Endodermal cell (in vitro differentiated cells): Measurements from ENCODE around the gene FBXO30. TPM values are rescaled to one million over a fixed set of nuclear protein-coding genes. Genes with fewer than 3 reads are reported as not detected.

Experiments
- DNase-seq: peaks from one replicate; pipeline ENCODE4 v3.0.0-alpha.2; 2017
- H3K27ac ChIP-seq: 2 replicates; pipeline ENCODE4 v1.5.1; 2013; ENCODE audit warnings: mild to moderate bottlenecking, low read depth, low read length, moderate library complexity
- H3K27me3 ChIP-seq: 2 replicates; pipeline ENCODE4 v1.6.1; 2013; ENCODE audit warnings: mild to moderate bottlenecking, low read length, moderate library complexity; ENCODE audit not compliant: insufficient read depth, control insufficient read depth, poor library complexity, severe bottlenecking
- H3K36me3 ChIP-seq: 2 replicates; pipeline ENCODE4 v1.7.0; 2013; ENCODE audit warnings: mild to moderate bottlenecking, low read length, moderate library complexity; ENCODE audit not compliant: control insufficient read depth, insufficient read depth
- H3K4me1 ChIP-seq: one replicate; pipeline ENCODE4 v1.7.0; 2013; ENCODE audit warnings: low read length; ENCODE audit not compliant: control insufficient read depth, insufficient read depth
- H3K4me3 ChIP-seq: 2 replicates; pipeline ENCODE4 v1.5.1; 2013; ENCODE audit warnings: mild to moderate bottlenecking, low read length, moderate library complexity
- H3K9ac ChIP-seq: 2 replicates; pipeline ENCODE4 v1.6.1; 2013; ENCODE audit warnings: mild to moderate bottlenecking, low read length, moderate library complexity; ENCODE audit not compliant: poor library complexity, severe bottlenecking; ENCODE audit errors: extremely low read depth
- H3K9me3 ChIP-seq: 2 replicates; pipeline ENCODE4 v1.6.1; 2013; ENCODE audit warnings: mild to moderate bottlenecking, low read length, moderate library complexity; ENCODE audit not compliant: control insufficient read depth
- H3K27ac Mint-ChIP-seq: 2 replicates; pipeline ENCODE4 v1.8.0; 2020; ENCODE audit warnings: mixed read lengths
- H3K27me3 Mint-ChIP-seq: 2 replicates; pipeline ENCODE4 v1.8.0; 2021; ENCODE audit warnings: mild to moderate bottlenecking, mixed read lengths; ENCODE audit not compliant: insufficient read depth
- H3K36me3 Mint-ChIP-seq: 2 replicates; pipeline ENCODE4 v1.8.0; 2020; ENCODE audit warnings: low read depth, mixed read lengths
- H3K4me1 Mint-ChIP-seq: 2 replicates; pipeline ENCODE4 v1.8.0; 2020; ENCODE audit warnings: mixed read lengths
- H3K4me3 Mint-ChIP-seq: 2 replicates; pipeline ENCODE4 v1.8.0; 2020; ENCODE audit warnings: mild to moderate bottlenecking, moderate library complexity, mixed read lengths
- H3K9me3 Mint-ChIP-seq: 2 replicates; pipeline ENCODE4 v1.8.0; 2020; ENCODE audit warnings: mild to moderate bottlenecking, mixed read lengths
- CTCF ChIP-seq: fragments of 200-600 bp; sonication (generic); conservative IDR thresholded peaks from 2 replicates; pipeline ENCODE4 v1.5.0; 2021; ENCODE audit warnings: antibody characterized with exemption, mild to moderate bottlenecking
- WGBS, 2 experiments: methylation state at CpG; one replicate each; pipeline versions ENCODE4 v1.1.5 to v1.1.7; 2013; ENCODE audit warnings: missing lambda C conversion rate in 2 of 2, mixed read lengths in 1 of 2; ENCODE audit not compliant: insufficient coverage in 1 of 2, insufficient read length in 1 of 2; 5-methylcytosine and 5-hydroxymethylcytosine counted together
- long read RNA-seq, 4 experiments: library from polyadenylated mRNA in 2 of 4; library from RNA in 1 of 4; library from capped mRNA in 1 of 4; stranded (forward) in 3 of 4; unstranded in 1 of 4; transcript quantifications; one replicate each; pipeline ENCODE4 v2.0.0, GENCODE V29; 2020 to 2021; ENCODE audit warnings: inconsistent platforms in 1 of 4
- polyA plus RNA-seq, 2 experiments: library from polyadenylated mRNA; stranded (reverse); fragments of 50-300 nt; gene quantifications; one replicate each; pipeline ENCODE4 v1.2.3, GENCODE V29; 2013
- total RNA-seq, 2 donors: library from RNA; stranded (reverse); fragmentation: NEBNext Ultra II Directional in 1 of 2; extraction: Animal tissue kit (Norgen Biotek cat#: 25700) in 1 of 2; gene quantifications; 2 replicates in 1 of 2; 3 replicates in 1 of 2; pipeline ENCODE4 v1.2.1, GENCODE V29; 2021

The FBXO30 gene
- total RNA-seq: 10 to 100 TPM; 17.8 to 17.9 TPM
- 12.8 TPM for polyA plus RNA-seq (2013, experiment 1 of 2)
- 13.1 TPM for polyA plus RNA-seq (2013, experiment 2 of 2)
- long read RNA-seq, experiment 1, full-length matches to known transcripts: 1 of 16 reads
- long read RNA-seq, experiment 1, partial matches to known transcripts: 2 of 16 reads
- long read RNA-seq, experiment 1, other reads (novel, unspliced or antisense): 13 of 16 reads
- long read RNA-seq, experiment 2, full-length matches to known transcripts: 66 of 90 reads
- long read RNA-seq, experiment 2, partial matches to known transcripts: 9 of 90 reads
- long read RNA-seq, experiment 2, other reads (novel, unspliced or antisense): 15 of 90 reads
- long read RNA-seq, experiment 3, full-length matches to known transcripts: 89 of 99 reads
- long read RNA-seq, experiment 3, partial matches to known transcripts: 4 of 99 reads
- long read RNA-seq, experiment 3, other reads (novel, unspliced or antisense): 6 of 99 reads
- long read RNA-seq, experiment 4, full-length matches to known transcripts: 2 of 7 reads
- long read RNA-seq, experiment 4, partial matches to known transcripts: 3 of 7 reads
- long read RNA-seq, experiment 4, other reads (novel, unspliced or antisense): 2 of 7 reads

- Histone ChIP-seq H3K27me3 (no peaks in the 10 kb centered on the region), H3K27ac (peak within 1 kb of the TSS; percentile 92), H3K9ac (peak within 1 kb of the TSS; percentile 88), H3K36me3 (no peaks in the 10 kb centered on the region), H3K4me1 (peaks cover 8% of the 10 kb centered on the region), H3K9me3 (no peaks in the 10 kb centered on the region), H3K4me3 (peak within 1 kb of the TSS; percentile 92)
- Mint-ChIP-seq H3K4me3 (peak within 1 kb of the TSS; percentile 71), H3K27ac (peak within 1 kb of the TSS; percentile 96), H3K9me3 (no peaks in the 10 kb centered on the region), H3K27me3 (no peaks in the 10 kb centered on the region), H3K4me1 (peaks cover 30% of the 10 kb centered on the region), H3K36me3 (no peaks in the 10 kb centered on the region)
- WGBS, 2 experiments: 0% methylated on average over 23 to 88 of the region's 88 CpGs
- TF ChIP-seq CTCF: peak; percentile 37
- peak; percentile 97 for DNase-seq
Observed at GRCh38 chr6:145814501-145815308, at the start of gene FBXO30. Gene FBXO30, minus strand, starts transcription at chr6:145814795. Its CDS starts 8,390 bp downstream, at chr6:145806405.

- Histone ChIP-seq H3K9ac (no peak overlapping the region), H3K4me3 (no peak overlapping the region), H3K36me3 (no peaks in the 10 kb centered on the region), H3K27ac (no peak overlapping the region), H3K4me1 (peaks cover 5% of the 10 kb centered on the region), H3K9me3 (peaks cover 11% of the 10 kb centered on the region), H3K27me3 (no peaks in the 10 kb centered on the region)
- Mint-ChIP-seq H3K9me3 (peaks cover 14% of the 10 kb centered on the region), H3K27me3 (no peaks in the 10 kb centered on the region), H3K36me3 (peaks cover 15% of the 10 kb centered on the region), H3K4me1 (peaks cover 5% of the 10 kb centered on the region), H3K27ac (no peak overlapping the region), H3K4me3 (no peak overlapping the region)
- TF ChIP-seq CTCF: no peak
- WGBS, 2 experiments: 91 to 100% methylated on average over 1 of the region's 2 CpGs
- no peak for DNase-seq
Observed at GRCh38 chr6:145863988-145864616, 49.5 kb upstream of the FBXO30 start.

- Histone ChIP-seq H3K9me3 (peaks cover 11% of the 10 kb centered on the region), H3K4me3 (no peak overlapping the region), H3K9ac (no peak overlapping the region), H3K27ac (no peak overlapping the region), H3K27me3 (no peaks in the 10 kb centered on the region), H3K4me1 (peaks cover 5% of the 10 kb centered on the region), H3K36me3 (no peaks in the 10 kb centered on the region)
- no peak for DNase-seq
- 69 to 82% methylated on average over 1 of the region's 1 CpG for WGBS, 2 experiments
- peaks cover 14% of the 10 kb centered on the region for H3K9me3 Mint-ChIP-seq
- peaks cover 15% of the 10 kb centered on the region for H3K36me3 Mint-ChIP-seq
- peaks cover 5% of the 10 kb centered on the region for H3K4me1 Mint-ChIP-seq
- H3K27ac Mint-ChIP-seq: no peak overlapping the region
- no peak for TF ChIP-seq CTCF
- H3K27me3 Mint-ChIP-seq: no peaks in the 10 kb centered on the region
- no peak overlapping the region for H3K4me3 Mint-ChIP-seq
Observed at GRCh38 chr6:145863366-145863765, 48.8 kb upstream of the FBXO30 start.
